NCI-H2171 (cell line): ENCODE data around the gene HLF.
A peak's percentile ranks its signal among the peaks of the same experiment; 100 is the strongest.

Experiments used
- DNase-seq: peaks from one replicate; lab custom pipeline; 2025; lab: John Stamatoyannopoulos, UW

HLF gene

GRCh38 chr17:55290492-55291113, 25.8 kb downstream of the HLF start:
- DNase-seq: no peak

- no peak for DNase-seq
Measured at GRCh38 chr17:55291114-55291507, 26.4 kb downstream of the HLF start.

- no peak for DNase-seq
Measured at GRCh38 chr17:55292094-55292493, 27.3 kb downstream of the HLF start.

GRCh38 chr17:55294042-55294751, 29.4 kb downstream of the HLF start:
- DNase-seq: no peak

- peak; percentile 25 for DNase-seq
Measured at GRCh38 chr17:55295411-55296170, 30.8 kb downstream of the HLF start.

GRCh38 chr17:55296171-55296695, 31.5 kb downstream of the HLF start:
- DNase-seq: no peak

- no peak for DNase-seq
Measured at GRCh38 chr17:55296699-55297098, 31.9 kb downstream of the HLF start.

GRCh38 chr17:55298111-55298730, 33.5 kb downstream of the HLF start:
- no peak for DNase-seq

DNA sequence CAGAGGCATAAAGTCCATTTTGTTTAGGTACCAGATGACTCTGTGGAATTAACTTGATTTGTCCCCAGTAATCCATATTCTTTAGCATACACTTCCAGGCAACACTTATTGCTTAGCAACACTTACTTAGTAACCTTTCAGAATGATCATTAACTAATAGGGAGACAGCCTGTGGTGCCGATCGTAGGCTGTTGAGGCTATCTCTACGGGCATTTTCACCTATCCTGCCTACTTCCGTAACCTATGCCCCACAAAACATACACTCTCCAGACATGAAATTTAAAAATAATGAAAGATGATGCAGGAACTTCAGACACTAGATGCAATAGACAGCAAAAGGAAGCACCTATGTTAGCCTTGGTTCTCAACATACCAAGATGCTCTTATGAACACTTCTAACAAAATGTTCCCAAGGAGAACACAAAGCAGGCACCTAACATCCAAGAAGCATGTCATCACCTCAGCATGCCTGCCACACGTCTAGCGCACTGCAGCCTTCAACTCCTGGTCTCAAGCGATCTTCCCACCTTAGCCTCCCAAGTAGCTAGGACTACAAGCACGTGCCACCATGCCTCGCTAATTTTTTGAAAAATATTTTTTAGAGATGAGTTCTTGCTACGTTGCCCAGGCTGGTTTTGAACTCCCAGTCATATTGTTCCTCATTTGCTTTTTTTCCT, 34.5 kb downstream of the HLF start:
- DNase-seq: no peak

GRCh38 chr17:55299890-55300289, 35.1 kb downstream of the HLF start:
- no peak for DNase-seq

GRCh38 chr17:55300479-55301290, 35.9 kb downstream of the HLF start:
- DNase-seq: no peak

GRCh38 chr17:55301521-55302406, 37.0 kb downstream of the HLF start:
- DNase-seq: no peak

- DNase-seq: no peak
Measured at GRCh38 chr17:55302407-55302787, 37.6 kb downstream of the HLF start.

- DNase-seq: no peak
Measured at GRCh38 chr17:55303008-55303493, 38.3 kb downstream of the HLF start.

- no peak for DNase-seq
Measured at GRCh38 chr17:55303701-55304145, 39.0 kb downstream of the HLF start.

DNA sequence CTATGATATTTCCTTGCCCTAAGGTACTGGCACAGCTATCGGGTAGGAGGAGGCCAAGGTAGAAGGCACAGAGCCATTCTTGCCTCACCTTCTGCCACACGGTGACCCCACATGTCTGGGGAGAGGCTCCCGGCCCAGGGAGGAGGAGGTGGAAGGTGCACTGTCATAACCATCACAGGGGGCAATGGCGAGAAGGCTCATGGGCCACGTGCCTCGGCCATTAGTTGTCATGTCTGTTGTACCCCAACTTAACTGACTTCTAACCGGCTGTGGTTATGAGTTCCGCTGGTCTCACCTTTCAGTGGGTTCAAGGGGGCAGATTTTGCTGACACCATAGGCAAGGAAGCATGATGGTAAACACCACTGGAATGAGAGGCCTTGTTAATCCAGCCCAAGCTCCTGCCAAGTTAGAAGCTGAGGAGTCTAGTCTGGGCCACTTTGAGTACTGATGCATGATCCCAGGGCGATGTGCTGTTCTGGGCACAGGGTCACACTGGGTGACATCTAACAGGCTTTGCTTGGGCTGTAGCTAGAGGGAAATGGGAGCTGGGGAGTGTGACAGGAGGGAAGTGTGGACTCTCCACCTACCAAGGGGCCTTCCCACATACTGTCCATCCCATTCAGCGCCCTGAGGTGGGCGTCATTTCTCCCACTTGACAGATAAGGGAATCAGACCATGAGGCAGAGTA, 39.6 kb downstream of the HLF start:
- DNase-seq: no peak

DNA sequence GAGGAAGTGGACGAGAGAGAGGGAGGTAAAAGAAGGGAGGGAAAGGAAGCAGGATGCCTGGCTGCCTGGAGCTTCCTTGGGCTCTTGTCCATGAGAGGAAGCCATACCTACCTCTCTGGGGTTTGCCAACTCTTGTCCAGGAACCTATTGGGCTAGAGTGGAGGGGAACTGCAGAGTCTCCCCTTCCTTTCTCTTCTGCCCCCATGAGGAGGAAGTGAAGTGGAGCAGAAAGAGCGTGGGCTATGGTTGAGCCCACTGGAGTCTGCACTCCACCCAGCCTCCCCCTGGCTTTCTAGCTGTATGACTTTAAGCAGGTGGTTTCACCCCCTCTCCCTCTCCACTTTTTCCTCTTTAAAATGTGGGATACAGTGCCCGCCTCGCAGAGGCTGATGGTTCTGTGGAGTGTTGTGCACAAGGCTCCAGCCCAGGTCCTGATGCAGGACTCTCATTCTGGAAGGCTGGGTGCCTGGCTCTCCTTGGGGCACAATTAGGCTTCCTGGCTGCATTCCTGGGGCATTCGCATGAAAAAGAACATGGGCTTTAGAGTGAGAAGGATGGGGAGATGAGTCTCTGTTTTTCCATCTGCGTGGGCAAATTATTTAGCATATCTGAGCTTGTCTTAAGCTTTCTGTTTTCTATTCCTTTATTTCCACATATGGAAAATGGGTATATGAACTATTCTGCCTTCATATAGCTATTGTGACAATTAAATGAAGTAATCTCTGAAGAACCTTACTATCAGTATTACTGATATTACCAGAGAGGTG, 40.7 kb downstream of the HLF start:
- no peak for DNase-seq

DNA sequence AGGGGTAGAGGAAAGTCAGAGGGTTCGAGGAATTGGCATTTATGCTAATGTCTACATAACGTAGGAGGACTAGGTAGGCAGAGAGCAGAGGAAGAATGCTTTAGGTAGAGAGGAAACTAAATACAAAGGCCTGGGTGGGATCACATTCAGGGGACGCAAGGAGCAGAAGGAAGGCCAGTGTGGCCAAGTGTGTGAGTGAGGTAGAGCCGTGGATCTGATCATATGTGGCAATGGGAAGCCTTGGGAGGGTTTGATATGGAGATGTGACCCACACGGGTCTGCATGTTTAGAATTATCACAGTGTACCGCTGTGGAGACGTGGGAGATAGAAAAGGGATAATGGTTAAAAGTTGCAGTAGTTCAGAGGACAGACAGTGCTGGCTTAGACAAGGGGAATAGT, 43.1 kb downstream of the HLF start:
- DNase-seq: no peak
